Measurements from ENCODE around the gene TRPM3. TPM values are rescaled to one million over a fixed set of nuclear protein-coding genes. Genes with fewer than 3 reads are reported as not detected.
A peak's percentile ranks its signal among the peaks of the same experiment; 100 is the strongest.

The TRPM3 gene
- total RNA-seq, 1 donor = under 0.01 TPM

- no peak overlapping the region for H3K4me3 ChIP-seq (ENCODE audit: low read depth, low read length)
- no peak for DNase-seq (ENCODE audit: low read depth)
- TF ChIP-seq CTCF (IDR thresholded peaks at IDR 0.05; ENCODE audit: insufficient read depth, low read depth, low read length) = no peak
Measured at GRCh38 chr9:71052287-71052686, 69.1 kb downstream of the TRPM3 start.

- no peak for TF ChIP-seq CTCF (IDR thresholded peaks at IDR 0.05; ENCODE audit: insufficient read depth, low read depth, low read length)
- no peak overlapping the region for H3K4me3 ChIP-seq (ENCODE audit: low read depth, low read length)
- no peak for DNase-seq (ENCODE audit: low read depth)
Measured at GRCh38 chr9:71048280-71048679, 73.1 kb downstream of the TRPM3 start.

- no peak for DNase-seq (ENCODE audit: low read depth)
- TF ChIP-seq CTCF (IDR thresholded peaks at IDR 0.05; ENCODE audit: insufficient read depth, low read depth, low read length) = no peak
- no peak overlapping the region for H3K4me3 ChIP-seq (ENCODE audit: low read depth, low read length)
Measured at GRCh38 chr9:71042448-71042990, 78.9 kb downstream of the TRPM3 start.

- TF ChIP-seq CTCF (IDR thresholded peaks at IDR 0.05; ENCODE audit: insufficient read depth, low read depth, low read length) = no peak
- no peak for DNase-seq (ENCODE audit: low read depth)
Measured at GRCh38 chr9:71037521-71037920, 83.9 kb downstream of the TRPM3 start.

GRCh38 chr9:71036501-71036900 lies 84.9 kb downstream of the TRPM3 start:
- peak; percentile 26 for DNase-seq (ENCODE audit: low read depth)
- TF ChIP-seq CTCF (IDR thresholded peaks at IDR 0.05; ENCODE audit: insufficient read depth, low read depth, low read length) = no peak
- H3K4me3 ChIP-seq (ENCODE audit: low read depth, low read length) = no peak overlapping the region

More at GRCh38 chr9:71037521-71037920, 83.9 kb downstream of the TRPM3 start:
- H3K4me3 ChIP-seq (ENCODE audit: low read depth, low read length) = no peak overlapping the region

- DNase-seq (ENCODE audit: low read depth) = no peak
- no peak overlapping the region for H3K4me3 ChIP-seq (ENCODE audit: low read depth, low read length)
- TF ChIP-seq CTCF (IDR thresholded peaks at IDR 0.05; ENCODE audit: insufficient read depth, low read depth, low read length) = no peak
Measured at GRCh38 chr9:71032779-71033178, 88.6 kb downstream of the TRPM3 start.

GRCh38 chr9:71025728-71026127 lies 95.7 kb downstream of the TRPM3 start:
- no peak for DNase-seq (ENCODE audit: low read depth)
- H3K4me3 ChIP-seq (ENCODE audit: low read depth, low read length) = no peak overlapping the region
- no peak for TF ChIP-seq CTCF (IDR thresholded peaks at IDR 0.05; ENCODE audit: insufficient read depth, low read depth, low read length)

Measured in fibroblast of villous mesenchyme (primary cell).